ENCODE results near the gene UNC50.

DNA sequence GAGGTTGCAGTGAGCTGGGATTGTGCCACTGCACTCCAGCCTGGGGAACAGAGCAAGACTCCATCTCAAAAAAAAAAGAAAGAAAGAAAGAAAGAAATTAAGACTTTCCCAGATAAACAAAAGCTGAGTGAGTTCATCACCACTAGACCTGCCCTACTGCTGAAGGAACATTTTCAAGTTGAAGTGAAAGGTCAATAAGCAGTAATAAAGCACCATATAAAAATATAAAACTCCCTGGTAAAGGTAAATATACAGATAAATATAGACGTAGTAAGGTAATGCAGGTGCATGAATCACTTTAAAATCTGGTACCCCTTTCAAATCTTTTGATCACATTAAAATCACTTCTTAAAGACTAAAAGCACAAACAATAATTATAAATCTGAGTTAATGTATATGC lies 42.6 kb downstream of the UNC50 start:
- TF ChIP-seq, protein P1, sequence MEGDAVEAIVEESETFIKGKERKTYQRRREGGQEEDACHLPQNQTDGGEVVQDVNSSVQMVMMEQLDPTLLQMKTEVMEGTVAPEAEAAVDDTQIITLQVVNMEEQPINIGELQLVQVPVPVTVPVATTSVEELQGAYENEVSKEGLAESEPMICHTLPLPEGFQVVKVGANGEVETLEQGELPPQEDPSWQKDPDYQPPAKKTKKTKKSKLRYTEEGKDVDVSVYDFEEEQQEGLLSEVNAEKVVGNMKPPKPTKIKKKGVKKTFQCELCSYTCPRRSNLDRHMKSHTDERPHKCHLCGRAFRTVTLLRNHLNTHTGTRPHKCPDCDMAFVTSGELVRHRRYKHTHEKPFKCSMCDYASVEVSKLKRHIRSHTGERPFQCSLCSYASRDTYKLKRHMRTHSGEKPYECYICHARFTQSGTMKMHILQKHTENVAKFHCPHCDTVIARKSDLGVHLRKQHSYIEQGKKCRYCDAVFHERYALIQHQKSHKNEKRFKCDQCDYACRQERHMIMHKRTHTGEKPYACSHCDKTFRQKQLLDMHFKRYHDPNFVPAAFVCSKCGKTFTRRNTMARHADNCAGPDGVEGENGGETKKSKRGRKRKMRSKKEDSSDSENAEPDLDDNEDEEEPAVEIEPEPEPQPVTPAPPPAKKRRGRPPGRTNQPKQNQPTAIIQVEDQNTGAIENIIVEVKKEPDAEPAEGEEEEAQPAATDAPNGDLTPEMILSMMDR (IDR thresholded peaks at IDR 0.05; ENCODE audit: insufficient read depth, low read length) = no peak
- no peak for TF ChIP-seq REST (IDR thresholded peaks at IDR 0.05; ENCODE audit: insufficient replicate concordance, low read depth)
- no peak for TF ChIP-seq POLR2AphosphoS5 (IDR thresholded peaks at IDR 0.05; ENCODE audit: low read depth)
- no peak for TF ChIP-seq GABPA (IDR thresholded peaks at IDR 0.05; ENCODE audit: low read depth)
